22Rv1 (cell line): Measurements from ENCODE around the gene LRRC10B.
"Not testable (repeated sequence)": the region's sequence is repeated elsewhere in the genome, so short reads cannot be mapped to it uniquely, and the experiment has no call there.

Experiments used
- H3K27ac ChIP-seq: fragments of 450-650 bp; 2 replicates; pipeline ENCODE4 v1.5.1; 2017
- ZFX ChIP-seq: fragments of 450-650 bp; IDR thresholded peaks from 2 replicates; pipeline ENCODE4 v1.6.1; 2017; ENCODE audit warnings: antibody characterized with exemption, borderline replicate concordance
- TF ChIP-seq, protein P1 (sequence below): fragments of 450-650 bp; IDR thresholded peaks from 2 replicates; pipeline ENCODE4 v1.5.1; 2017; ENCODE audit warnings: mild to moderate bottlenecking

LRRC10B gene

GRCh38 chr11:61507962-61508861 lies at the start of gene LRRC10B:
LRRC10B (plus strand) TSS chr11:61508749; CDS start chr11:61508999, 250 bp downstream.
- H3K27ac ChIP-seq: peak within 1 kb of the TSS; percentile 61
- TF ChIP-seq, protein P1, sequence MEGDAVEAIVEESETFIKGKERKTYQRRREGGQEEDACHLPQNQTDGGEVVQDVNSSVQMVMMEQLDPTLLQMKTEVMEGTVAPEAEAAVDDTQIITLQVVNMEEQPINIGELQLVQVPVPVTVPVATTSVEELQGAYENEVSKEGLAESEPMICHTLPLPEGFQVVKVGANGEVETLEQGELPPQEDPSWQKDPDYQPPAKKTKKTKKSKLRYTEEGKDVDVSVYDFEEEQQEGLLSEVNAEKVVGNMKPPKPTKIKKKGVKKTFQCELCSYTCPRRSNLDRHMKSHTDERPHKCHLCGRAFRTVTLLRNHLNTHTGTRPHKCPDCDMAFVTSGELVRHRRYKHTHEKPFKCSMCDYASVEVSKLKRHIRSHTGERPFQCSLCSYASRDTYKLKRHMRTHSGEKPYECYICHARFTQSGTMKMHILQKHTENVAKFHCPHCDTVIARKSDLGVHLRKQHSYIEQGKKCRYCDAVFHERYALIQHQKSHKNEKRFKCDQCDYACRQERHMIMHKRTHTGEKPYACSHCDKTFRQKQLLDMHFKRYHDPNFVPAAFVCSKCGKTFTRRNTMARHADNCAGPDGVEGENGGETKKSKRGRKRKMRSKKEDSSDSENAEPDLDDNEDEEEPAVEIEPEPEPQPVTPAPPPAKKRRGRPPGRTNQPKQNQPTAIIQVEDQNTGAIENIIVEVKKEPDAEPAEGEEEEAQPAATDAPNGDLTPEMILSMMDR: no peak
- no peak for TF ChIP-seq ZFX

DNA sequence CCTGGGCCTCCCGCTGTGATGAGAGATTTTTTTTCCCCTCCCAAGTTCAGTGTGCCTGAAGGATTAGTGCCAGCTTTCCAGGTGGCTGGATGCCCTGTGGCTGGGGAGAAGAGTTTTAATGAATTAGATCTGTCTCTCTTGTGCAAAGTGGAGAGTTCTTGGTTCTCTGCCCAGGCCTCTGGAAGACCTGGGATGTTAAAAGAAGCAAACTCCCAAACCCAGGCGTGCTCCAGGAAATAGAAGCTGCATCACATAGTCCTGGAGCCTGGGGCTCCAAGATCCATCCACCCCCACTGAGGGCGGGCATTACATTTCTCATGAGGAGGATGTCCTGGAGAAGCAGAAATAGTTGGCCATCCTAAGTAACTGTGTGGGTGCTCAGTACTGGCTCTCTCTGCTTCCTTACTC lies 48.1 kb upstream of the LRRC10B start:
- no peak for TF ChIP-seq ZFX
- TF ChIP-seq, protein P1: no peak
- no peak overlapping the region for H3K27ac ChIP-seq

- H3K27ac ChIP-seq: no peak overlapping the region
- TF ChIP-seq ZFX: no peak
- TF ChIP-seq, protein P1: 0 out of 2 replicates have a peak, but pooled peaks have one; percentile 5
These were observed 47.6 kb upstream of the LRRC10B start for GRCh38 chr11:61460986-61461385.

GRCh38 chr11:61467602-61468001 lies 40.9 kb upstream of the LRRC10B start:
- not testable (repeated sequence) for H3K27ac ChIP-seq

GRCh38 chr11:61468002-61468401 lies 40.5 kb upstream of the LRRC10B start:
- no peak overlapping the region for H3K27ac ChIP-seq
- TF ChIP-seq ZFX: no peak
- TF ChIP-seq, protein P1: no peak

GRCh38 chr11:61472282-61472681 lies 36.3 kb upstream of the LRRC10B start:
- TF ChIP-seq, protein P1: no peak
- no peak for TF ChIP-seq ZFX
- H3K27ac ChIP-seq: no peak overlapping the region

DNA sequence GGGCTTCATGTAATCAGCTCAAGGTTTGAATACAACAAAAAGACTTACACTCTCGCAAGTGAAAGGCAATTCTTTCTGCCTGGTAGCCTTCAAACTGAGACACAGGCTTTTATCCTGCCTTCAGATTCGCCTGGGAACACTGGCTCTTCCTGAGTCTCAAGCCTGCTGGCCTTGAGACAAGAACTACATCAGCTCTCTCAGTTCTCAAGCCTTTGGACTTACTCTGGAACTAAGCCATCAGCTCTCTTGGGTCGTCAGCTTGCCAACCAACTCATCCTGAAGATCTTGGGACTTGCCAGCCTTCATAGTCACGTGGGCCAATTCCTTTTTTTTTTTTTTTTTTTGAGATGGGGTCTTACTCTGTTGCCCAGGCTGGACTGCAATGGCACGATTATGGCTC lies 35.7 kb upstream of the LRRC10B start:
- H3K27ac ChIP-seq: no peak overlapping the region
- TF ChIP-seq, protein P1: no peak
- no peak for TF ChIP-seq ZFX
